GM19043 (cell line): ENCODE measurements around the gene SLC4A5.
A peak's percentile ranks its signal among the peaks of the same experiment; 100 is the strongest.

Experiments
- ATAC-seq: cut with Tn5 transposase; IDR thresholded peaks from one replicate; pipeline ENCODE4 v1.9.1; 2021; ENCODE audit warnings: low read depth; ENCODE audit not compliant: unreplicated experiment

Gene SLC4A5

GRCh38 chr2:74179063-74179865 lies 164.0 kb downstream of the SLC4A5 start:
- ATAC-seq, result peak; percentile 3

DNA sequence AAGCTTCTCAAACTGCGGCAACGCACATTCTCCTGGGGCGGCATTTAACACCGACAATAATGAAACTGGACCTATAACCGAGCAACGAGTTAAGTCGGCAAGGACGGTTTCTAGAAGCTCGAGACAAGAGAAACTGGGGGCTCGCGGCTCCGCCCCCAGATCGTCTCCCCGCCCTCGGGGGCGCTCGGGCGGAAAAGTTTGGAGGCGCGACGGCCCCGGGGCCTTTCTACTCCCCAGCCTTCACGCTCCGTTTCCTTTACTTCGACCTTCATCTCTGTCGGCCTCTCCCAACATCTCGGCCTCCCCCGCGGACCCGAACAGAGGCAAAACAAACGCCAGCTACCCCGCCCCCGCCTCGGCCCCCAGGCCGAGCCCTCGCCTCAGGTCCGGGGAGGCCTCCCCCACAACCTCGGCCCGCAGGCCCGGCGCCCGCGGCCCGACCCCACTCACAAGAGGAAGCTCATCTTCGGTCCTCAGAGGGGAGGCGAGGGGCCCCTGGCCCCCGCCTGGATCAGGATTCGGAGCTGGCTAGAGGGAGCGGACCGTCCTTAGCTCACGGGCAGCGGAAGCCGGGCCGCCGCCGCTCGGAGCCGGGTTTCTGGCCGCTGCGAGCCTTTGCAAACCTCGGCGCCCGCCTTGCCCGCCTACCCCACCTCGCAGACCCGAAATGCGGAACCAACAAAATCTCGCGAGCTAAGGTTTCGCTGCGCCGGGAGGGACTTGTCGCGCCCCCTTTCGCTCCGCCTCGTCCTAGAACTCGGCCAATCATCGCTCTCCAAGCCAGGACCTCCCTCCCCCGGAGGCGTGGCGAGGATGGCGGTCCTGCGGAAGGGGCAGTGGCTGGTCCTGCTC lies 164.8 kb downstream of the SLC4A5 start, which contains the start of gene MOB1A:
MOB1A (minus strand) TSS at position 669 of the 852 bp plus-strand sequence; CDS start at position 464, 205 bp downstream.
- ATAC-seq, result peak; percentile 69

DNA sequence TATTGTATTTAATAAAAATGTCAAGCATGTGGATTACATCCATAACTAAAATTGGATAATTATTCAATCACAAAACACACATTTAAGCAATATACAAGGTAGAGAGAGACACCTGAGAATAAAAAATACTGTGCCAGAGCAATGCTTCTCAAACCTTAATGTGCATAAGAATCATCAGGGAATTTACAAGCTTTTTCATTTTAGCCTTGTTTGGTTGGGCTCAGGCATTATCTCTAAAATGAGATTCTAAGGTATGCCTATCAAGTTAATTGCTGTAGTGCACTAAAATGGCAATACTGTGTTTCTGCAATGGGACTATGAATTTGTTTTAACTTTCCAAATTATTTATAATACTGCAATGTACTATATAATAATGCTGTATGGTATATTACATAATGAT lies 165.5 kb downstream of the SLC4A5 start:
- ATAC-seq, result no peak

DNA sequence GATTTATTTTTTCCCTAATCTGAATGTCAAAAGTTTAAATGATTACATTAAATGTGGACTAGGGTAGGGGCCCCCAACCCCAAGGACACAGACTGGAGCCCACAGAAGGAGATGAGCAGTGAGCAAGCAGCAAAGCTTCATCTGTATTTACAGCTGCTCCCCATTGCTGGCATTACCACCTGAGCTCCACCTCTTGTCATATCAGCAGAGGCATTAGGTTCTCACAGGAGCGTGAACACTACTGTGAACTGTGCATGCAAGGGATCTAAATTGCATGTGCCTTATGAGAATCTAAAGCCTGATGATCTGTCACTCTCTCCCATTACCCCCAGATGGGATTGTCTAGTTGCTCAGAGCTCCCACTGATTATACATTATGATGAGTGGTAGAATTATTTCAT lies 168.3 kb downstream of the SLC4A5 start:
- no peak for ATAC-seq

DNA sequence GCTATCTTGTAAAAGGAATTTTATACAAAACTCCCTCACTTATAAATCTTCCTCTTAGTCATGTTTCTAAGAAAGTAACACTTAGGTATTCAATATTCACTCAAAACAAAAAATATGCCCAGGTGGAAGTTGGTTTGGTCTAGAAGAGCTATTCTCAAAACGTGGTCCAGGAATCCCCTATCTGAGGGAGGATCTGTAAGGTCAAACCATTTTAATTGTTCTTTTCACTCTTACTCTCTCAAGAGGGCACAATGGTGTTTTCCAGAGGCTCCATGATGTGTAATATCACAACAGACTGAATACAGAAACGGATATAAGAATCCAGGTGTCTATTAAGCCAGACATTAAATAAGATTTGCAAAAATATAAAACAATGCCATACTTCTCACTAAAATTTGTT lies 174.5 kb downstream of the SLC4A5 start:
- no peak for ATAC-seq
